ENCODE measurements around the gene PES1.
"Not testable (repeated sequence)": the region's sequence is repeated elsewhere in the genome, so short reads cannot be mapped to it uniquely, and the experiment has no call there.

The PES1 gene

GRCh38 chr22:30573594-30574094, 18.1 kb downstream of the PES1 start:
- DNase-seq = no peak

GRCh38 chr22:30572840-30573593, 18.7 kb downstream of the PES1 start:
- DNase-seq = no peak

- DNase-seq = no peak
Observed at GRCh38 chr22:30572210-30572609, 19.5 kb downstream of the PES1 start.

GRCh38 chr22:30569674-30570202, 22.0 kb downstream of the PES1 start:
- DNase-seq = no peak

GRCh38 chr22:30568137-30568805, 23.4 kb downstream of the PES1 start:
- DNase-seq = no peak

GRCh38 chr22:30567277-30567676, 24.4 kb downstream of the PES1 start:
- DNase-seq = not testable (repeated sequence)

- no peak for DNase-seq
Observed at GRCh38 chr22:30566125-30566524, 25.6 kb downstream of the PES1 start.

- no peak for DNase-seq
Observed at GRCh38 chr22:30565341-30565740, 26.4 kb downstream of the PES1 start.

GRCh38 chr22:30564761-30565119, 27.0 kb downstream of the PES1 start:
- DNase-seq = no peak

- DNase-seq = no peak
Observed at GRCh38 chr22:30564045-30564760, 27.5 kb downstream of the PES1 start.

GRCh38 chr22:30562366-30562765, 29.3 kb downstream of the PES1 start:
- no peak for DNase-seq

GRCh38 chr22:30561402-30562189, 30.1 kb downstream of the PES1 start:
- no peak for DNase-seq

- DNase-seq = not testable (repeated sequence)
Observed at GRCh38 chr22:30560643-30561202, 31.0 kb downstream of the PES1 start.

- no peak for DNase-seq
Observed at GRCh38 chr22:30559889-30560288, 31.8 kb downstream of the PES1 start.

GRCh38 chr22:30557243-30557642, 34.5 kb downstream of the PES1 start:
- no peak for DNase-seq

GRCh38 chr22:30556388-30556787, 35.3 kb downstream of the PES1 start:
- DNase-seq = no peak

GRCh38 chr22:30555282-30556210, 36.2 kb downstream of the PES1 start:
- no peak for DNase-seq

GRCh38 chr22:30553971-30554370, 37.7 kb downstream of the PES1 start:
- DNase-seq = no peak

GRCh38 chr22:30552719-30553118, 39.0 kb downstream of the PES1 start:
- DNase-seq = no peak

- DNase-seq = not testable (repeated sequence)
Observed at GRCh38 chr22:30551813-30552212, 39.9 kb downstream of the PES1 start.

GRCh38 chr22:30547188-30547587, 44.5 kb downstream of the PES1 start:
- no peak for DNase-seq
